ENCODE data around the gene PICALM.

Gene PICALM

DNA sequence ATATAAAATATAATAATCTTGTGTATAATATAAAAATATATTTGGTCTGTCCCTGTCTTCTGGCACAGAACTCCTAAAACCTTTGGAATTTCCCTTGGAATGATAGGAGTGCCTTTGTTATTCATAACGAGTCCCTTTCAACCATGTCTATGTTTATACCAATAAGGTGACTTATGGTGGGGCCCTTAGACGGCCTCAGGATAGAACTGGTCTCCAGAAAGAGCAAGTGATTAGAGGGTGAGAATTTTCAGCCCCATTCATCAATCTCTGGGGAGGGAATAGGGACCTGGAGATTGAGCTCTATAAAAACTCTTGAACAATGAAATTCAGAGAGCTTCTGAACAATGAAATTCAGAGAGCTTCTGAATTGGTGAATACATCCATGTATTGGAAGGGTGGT is 18.4 kb upstream of the PICALM start:
- TF ChIP-seq, protein P1, sequence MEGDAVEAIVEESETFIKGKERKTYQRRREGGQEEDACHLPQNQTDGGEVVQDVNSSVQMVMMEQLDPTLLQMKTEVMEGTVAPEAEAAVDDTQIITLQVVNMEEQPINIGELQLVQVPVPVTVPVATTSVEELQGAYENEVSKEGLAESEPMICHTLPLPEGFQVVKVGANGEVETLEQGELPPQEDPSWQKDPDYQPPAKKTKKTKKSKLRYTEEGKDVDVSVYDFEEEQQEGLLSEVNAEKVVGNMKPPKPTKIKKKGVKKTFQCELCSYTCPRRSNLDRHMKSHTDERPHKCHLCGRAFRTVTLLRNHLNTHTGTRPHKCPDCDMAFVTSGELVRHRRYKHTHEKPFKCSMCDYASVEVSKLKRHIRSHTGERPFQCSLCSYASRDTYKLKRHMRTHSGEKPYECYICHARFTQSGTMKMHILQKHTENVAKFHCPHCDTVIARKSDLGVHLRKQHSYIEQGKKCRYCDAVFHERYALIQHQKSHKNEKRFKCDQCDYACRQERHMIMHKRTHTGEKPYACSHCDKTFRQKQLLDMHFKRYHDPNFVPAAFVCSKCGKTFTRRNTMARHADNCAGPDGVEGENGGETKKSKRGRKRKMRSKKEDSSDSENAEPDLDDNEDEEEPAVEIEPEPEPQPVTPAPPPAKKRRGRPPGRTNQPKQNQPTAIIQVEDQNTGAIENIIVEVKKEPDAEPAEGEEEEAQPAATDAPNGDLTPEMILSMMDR (conservative IDR thresholded peaks at IDR 0.05; ENCODE audit: low read depth) = no peak
- no peak overlapping the region for H3K27ac ChIP-seq
- ChIA-PET POLR2A (ENCODE audit: low non-redundant PET) (no interaction called here), CTCF (interaction anchor here (0.6 kb wide), 1 partner anchor 8 kb away, joined by 3 read pairs; no protein-coding TSS in a partner anchor)
- no peak for DNase-seq (ENCODE audit: low spot score)

- TF ChIP-seq, protein P1 (conservative IDR thresholded peaks at IDR 0.05; ENCODE audit: low read depth) = no peak
- no peak for DNase-seq (ENCODE audit: low spot score)
- ChIA-PET CTCF (no interaction called here), POLR2A (ENCODE audit: low non-redundant PET) (no interaction called here)
- no peak overlapping the region for H3K27ac ChIP-seq
Measured at GRCh38 chr11:86081455-86081854, 12.6 kb upstream of the PICALM start.

- POLR2A ChIA-PET (ENCODE audit: low non-redundant PET) = no interaction called here
- TF ChIP-seq, protein P1 (conservative IDR thresholded peaks at IDR 0.05; ENCODE audit: low read depth) = no peak
- CTCF ChIA-PET = no interaction called here
- H3K27ac ChIP-seq = no peak overlapping the region
- DNase-seq (ENCODE audit: low spot score) = no peak
Measured at GRCh38 chr11:86079421-86079820, 10.5 kb upstream of the PICALM start.

DNA sequence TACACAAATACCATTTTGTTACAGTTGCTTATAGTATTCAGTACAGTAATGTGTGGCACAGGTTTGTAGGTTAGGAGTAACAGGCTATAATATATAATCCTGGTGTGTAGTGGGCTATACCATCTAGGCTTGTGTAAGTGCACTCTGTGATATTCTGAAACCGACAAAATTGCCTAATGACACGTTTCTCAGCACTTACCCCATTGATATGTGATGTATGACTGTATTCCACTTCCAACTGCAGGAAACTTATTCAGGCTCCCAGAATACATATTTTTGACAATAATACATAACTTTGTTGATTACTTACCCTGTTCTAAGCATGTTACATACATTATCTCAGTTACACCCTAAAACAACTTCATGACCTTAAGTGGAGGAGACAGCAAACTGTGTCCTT is 5.1 kb upstream of the PICALM start:
- no peak for DNase-seq (ENCODE audit: low spot score)
- no peak overlapping the region for H3K27ac ChIP-seq
- TF ChIP-seq, protein P1 (conservative IDR thresholded peaks at IDR 0.05; ENCODE audit: low read depth) = no peak
- ChIA-PET CTCF (no interaction called here), POLR2A (ENCODE audit: low non-redundant PET) (no interaction called here)

- no peak for DNase-seq (ENCODE audit: low spot score)
- no peak overlapping the region for H3K27ac ChIP-seq
- ChIA-PET CTCF (no interaction called here), POLR2A (ENCODE audit: low non-redundant PET) (no interaction called here)
- TF ChIP-seq, protein P1 (conservative IDR thresholded peaks at IDR 0.05; ENCODE audit: low read depth) = no peak
Measured at GRCh38 chr11:86072211-86072610, 3.3 kb upstream of the PICALM start.

DNA sequence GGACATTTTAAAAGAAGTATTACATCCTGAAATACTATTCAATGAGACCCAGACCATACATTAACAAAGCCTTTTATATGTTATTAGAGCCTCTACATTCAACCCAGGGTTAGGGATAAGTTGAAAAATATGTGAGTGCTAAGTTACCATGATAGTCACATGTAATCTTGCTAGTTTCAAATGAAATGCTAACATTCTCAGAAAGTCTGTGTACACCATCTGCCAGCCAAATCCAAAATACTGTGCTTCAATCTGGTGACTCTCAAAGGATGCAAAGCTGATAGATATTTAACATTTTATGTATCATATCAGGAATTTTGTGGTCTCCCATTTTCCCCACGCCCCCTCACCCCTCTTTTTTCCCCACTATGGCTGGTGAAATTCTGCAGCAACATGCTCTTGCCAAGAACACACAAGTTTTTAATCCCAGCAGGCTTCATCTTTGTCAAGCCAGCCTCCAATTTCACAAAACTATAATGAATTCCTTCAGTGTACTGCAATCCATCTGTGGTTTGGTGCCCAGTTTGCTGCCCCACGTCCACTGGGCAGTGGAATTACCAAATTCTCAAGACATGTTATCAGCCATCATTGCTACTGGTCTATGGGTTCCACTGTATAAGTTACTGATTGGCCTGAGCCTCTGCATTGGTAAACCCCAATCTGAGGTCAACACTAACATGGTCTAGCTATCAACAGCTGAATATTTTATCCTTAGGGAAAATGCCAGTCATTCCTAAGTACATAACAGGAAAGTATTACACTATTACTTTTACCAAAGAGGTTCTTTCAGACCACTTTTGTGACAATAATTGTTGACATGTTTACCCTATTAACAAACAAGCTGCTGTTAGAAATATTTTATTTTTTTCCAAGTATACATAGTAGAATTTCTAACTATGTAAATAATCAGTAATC is 1.5 kb upstream of the PICALM start:
- DNase-seq (ENCODE audit: low spot score) = no peak
- POLR2A ChIA-PET (ENCODE audit: low non-redundant PET) = interaction anchor here (0.5 to 1.6 kb wide), 2 partner anchors 21 to 90 kb away, joined by 4 to 6 read pairs; no protein-coding TSS in a partner anchor
- CTCF ChIA-PET = no interaction called here
- TF ChIP-seq, protein P1 (conservative IDR thresholded peaks at IDR 0.05; ENCODE audit: low read depth) = no peak
- peak overlapping the region; percentile 97; the same call in 1 of the 2 replicates for H3K27ac ChIP-seq

All from RWPE1 (cell line).